Sigmoid colon (tissue), 4 donors: ENCODE data around the gene NKAIN1.

Experiments used
- POLR2AphosphoS5 ChIP-seq, 4 donors: sonication (generic); formaldehyde crosslinking; IDR thresholded peaks; one replicate each; pipeline ENCODE4 v1.6.1; 2017; ENCODE audit warnings: antibody characterized with exemption in 4 of 4
- TF ChIP-seq, protein P1 (sequence below), 4 experiments: fragments of 450-650 bp in 3 of 4; fragments of 200-600 bp in 1 of 4; IDR thresholded peaks; one replicate each; pipeline ENCODE4 v1.5.1; 2016 to 2019; ENCODE audit warnings: antibody characterized with exemption in 4 of 4, mild to moderate bottlenecking in 3 of 4, moderate library complexity in 2 of 4

DNA sequence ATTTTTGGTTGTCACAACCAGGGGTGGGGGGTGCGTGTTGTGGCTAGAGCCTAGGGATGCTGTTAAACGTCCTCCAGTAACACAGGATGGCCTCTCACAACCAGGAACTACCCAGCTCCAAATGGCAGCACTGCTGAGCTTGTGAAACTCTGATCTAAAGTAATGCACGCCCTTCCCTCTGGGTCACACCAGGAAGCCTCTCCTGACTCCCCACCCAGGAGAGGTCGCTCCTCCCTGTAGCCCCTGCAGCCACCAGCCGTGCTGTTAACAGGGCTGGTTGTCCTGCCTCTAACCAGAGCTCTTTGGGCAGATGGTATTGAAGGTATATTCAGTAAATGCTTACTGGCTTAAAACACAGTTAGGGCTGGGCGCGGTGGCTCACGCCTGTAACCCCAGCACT, 73.2 kb downstream of the NKAIN1 start:
- TF ChIP-seq, protein P1, sequence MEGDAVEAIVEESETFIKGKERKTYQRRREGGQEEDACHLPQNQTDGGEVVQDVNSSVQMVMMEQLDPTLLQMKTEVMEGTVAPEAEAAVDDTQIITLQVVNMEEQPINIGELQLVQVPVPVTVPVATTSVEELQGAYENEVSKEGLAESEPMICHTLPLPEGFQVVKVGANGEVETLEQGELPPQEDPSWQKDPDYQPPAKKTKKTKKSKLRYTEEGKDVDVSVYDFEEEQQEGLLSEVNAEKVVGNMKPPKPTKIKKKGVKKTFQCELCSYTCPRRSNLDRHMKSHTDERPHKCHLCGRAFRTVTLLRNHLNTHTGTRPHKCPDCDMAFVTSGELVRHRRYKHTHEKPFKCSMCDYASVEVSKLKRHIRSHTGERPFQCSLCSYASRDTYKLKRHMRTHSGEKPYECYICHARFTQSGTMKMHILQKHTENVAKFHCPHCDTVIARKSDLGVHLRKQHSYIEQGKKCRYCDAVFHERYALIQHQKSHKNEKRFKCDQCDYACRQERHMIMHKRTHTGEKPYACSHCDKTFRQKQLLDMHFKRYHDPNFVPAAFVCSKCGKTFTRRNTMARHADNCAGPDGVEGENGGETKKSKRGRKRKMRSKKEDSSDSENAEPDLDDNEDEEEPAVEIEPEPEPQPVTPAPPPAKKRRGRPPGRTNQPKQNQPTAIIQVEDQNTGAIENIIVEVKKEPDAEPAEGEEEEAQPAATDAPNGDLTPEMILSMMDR (IDR thresholded peaks at IDR 0.05): no peak
- no peak for TF ChIP-seq POLR2AphosphoS5 (IDR thresholded peaks at IDR 0.05)
